ENCODE data around the gene GINS2. TPM values are rescaled to one million over a fixed set of nuclear protein-coding genes. Genes with fewer than 3 reads are reported as not detected.
A peak's percentile ranks its signal among the peaks of the same experiment; 100 is the strongest.

GINS2 gene
- total RNA-seq (2021; ENCODE audit: unreplicated experiment) (53.3 TPM), Bru-seq, nascent RNA (percentile 68 among the genes with signal in this experiment), BruChase-seq, experiment 1, labeled RNA remaining after a 6-hour chase (percentile 73 among the genes with signal in this experiment), BruChase-seq, experiment 2, labeled RNA remaining after a 2-hour chase (percentile 60 among the genes with signal in this experiment)
- 10.8 and 19.4 TPM in 2 replicates for polyA plus RNA-seq (2012)
- long read RNA-seq, transcript GINS2-201 (5 exons, 2,673 nt) = major isoform, 91 of 98 reads
- long read RNA-seq, partial matches to known transcripts = 3 of 98 reads
- long read RNA-seq, other reads (novel, unspliced or antisense) = 4 of 98 reads

GRCh38 chr16:85688586-85689284, at the start of gene GINS2:
Gene GINS2 (minus strand): TSS chr16:85688954. CDS start chr16:85688898, 56 bp downstream.
- H3K4me2 ChIP-seq (ENCODE audit: low read length) = peak within 1 kb of the TSS; percentile 98
- H3K9me2 ChIP-seq (ENCODE audit: insufficient read depth) = no peaks in the 10 kb centered on the region
- ATAC-seq (peak; percentile 99), DNase-seq (ENCODE audit: low read depth, low spot score) (peak; percentile 77)
- RAD21 ChIA-PET (ENCODE audit: low non-redundant PET in 1 of 2, low total read pairs in 2 of 2, uncharacterized antibody in 2 of 2, unreplicated experiment in 2 of 2) = interaction anchor here in 1 of 2 experiments (0.6 kb wide), 1 partner anchor 47 kb away, joined by 3 read pairs; no protein-coding TSS in a partner anchor
- CTCF ChIA-PET = interaction anchor here (0.6 to 1.0 kb wide), 2 partner anchors 29 to 436 kb away, joined by 3 read pairs; no protein-coding TSS in a partner anchor
- H3K4me3 ChIP-seq (replicated peaks in 1 of 2; ENCODE audit: low read depth in 1 of 2, low read length in 2 of 2) = peak within 1 kb of the TSS; percentile 63 to 91
- BruUV-seq (replicated peaks) = no TSS peak
- no peaks in the 10 kb centered on the region for H3K27me3 ChIP-seq (ENCODE audit: insufficient read depth, low read length)
- H4K20me1 ChIP-seq (ENCODE audit: insufficient read depth) = no peaks in the 10 kb centered on the region; the same call in 1 of the 2 replicates
- peaks cover 14 to 24% of the 10 kb centered on the region in 2 experiments for H3K4me1 ChIP-seq (ENCODE audit: control insufficient read depth in 1 of 2, insufficient read depth in 2 of 2, low read length in 2 of 2)
- peak within 1 kb of the TSS; percentile 52 for H3K27ac ChIP-seq (ENCODE audit: low read depth, low read length)
- intact Hi-C loops (cut with micrococcal nuclease) = loop anchor here (2.0 kb wide), 1 partner anchor 74 kb away; no protein-coding TSS in a partner anchor
- peaks cover 5 to 9% of the 10 kb centered on the region in 2 experiments; a peak in 1 of 4 replicates for H3K36me3 ChIP-seq (ENCODE audit: control insufficient read depth in 1 of 2, insufficient read depth in 2 of 2, low read length in 2 of 2)
- POLR2A ChIA-PET = interaction anchor here (1.0 kb wide), 1 partner anchor 10 kb away, joined by 3 read pairs; no protein-coding TSS in a partner anchor
- peak within 1 kb of the TSS; percentile 91 for H2AFZ ChIP-seq (ENCODE audit: low read depth, low read length, poor library complexity, severe bottlenecking)
- no peaks in the 10 kb centered on the region for H3K9me3 ChIP-seq (ENCODE audit: control insufficient read depth in 1 of 2, insufficient read depth in 1 of 2, low read depth in 1 of 2, low read length in 2 of 2)
- peak within 1 kb of the TSS; percentile 88 for H3K9ac ChIP-seq (ENCODE audit: low read length)
- peaks cover 46% of the 10 kb centered on the region for H3K79me2 ChIP-seq (ENCODE audit: insufficient read depth, low read length)
- TF ChIP-seq ZNF274 (IDR thresholded peaks at IDR 0.05; ENCODE audit: low read depth, low read length) (no peak), TCF7L2 (IDR thresholded peaks at IDR 0.05; ENCODE audit: borderline replicate concordance, extremely low read depth, insufficient read depth, insufficient read length) (no peak), EZH2phosphoT487 (IDR thresholded peaks at IDR 0.05; ENCODE audit: borderline replicate concordance) (no peak), ZFX (IDR thresholded peaks at IDR 0.05) (peak; percentile 92; the same call in 1 of the 2 replicates), YY1 (IDR thresholded peaks at IDR 0.05; ENCODE audit: extremely low read depth, insufficient replicate concordance, low read depth, low read length) (no peak), POLR2AphosphoS5 (IDR thresholded peaks at IDR 0.05; ENCODE audit: low read depth, low read length) (peak; percentile 68), REST (IDR thresholded peaks at IDR 0.05; ENCODE audit: low read depth) (no peak), CTCF (IDR thresholded peaks at IDR 0.05 in 2 of 3, conservative IDR thresholded peaks at IDR 0.05 in 1 of 3; ENCODE audit: borderline replicate concordance in 1 of 3, insufficient read depth in 1 of 3, low read depth in 2 of 3, low read length in 2 of 3) (no peak), JUND (IDR thresholded peaks at IDR 0.05) (no peak), EZH2 (IDR thresholded peaks at IDR 0.05) (no peak), SRF (IDR thresholded peaks at IDR 0.05; ENCODE audit: low read depth) (no peak), POLR2A (IDR thresholded peaks at IDR 0.05; ENCODE audit: borderline replicate concordance, extremely low read depth, insufficient read depth, insufficient read length) (peak; percentile 58), FOSL1 (IDR thresholded peaks at IDR 0.05; ENCODE audit: low read depth) (no peak), RAD21 (IDR thresholded peaks at IDR 0.05; ENCODE audit: low read depth) (no peak), CEBPB (IDR thresholded peaks at IDR 0.05; ENCODE audit: low read depth) (no peak), MAX (IDR thresholded peaks at IDR 0.05) (peak; percentile 84), ATF3 (IDR thresholded peaks at IDR 0.05) (no peak), ELF1 (IDR thresholded peaks at IDR 0.05; ENCODE audit: borderline replicate concordance, low read depth) (no peak; the same call in 1 of the 2 replicates)
